CD4-positive, alpha-beta T cell treated with Interleukin-6 for 4 hours (primary cell): ENCODE data around the gene RBFOX1.

Experiments
- DNase-seq: peaks from one replicate; pipeline ENCODE4 v3.0.0-alpha.2; 2020; ENCODE audit warnings: mixed read lengths

Gene RBFOX1

GRCh38 chr16:7376227-7376626 is 43.6 kb downstream of the RBFOX1 start:
- no peak for DNase-seq

- no peak for DNase-seq
Observed at GRCh38 chr16:7377231-7377630, 44.6 kb downstream of the RBFOX1 start.

- DNase-seq: no peak
Observed at GRCh38 chr16:7378024-7378695, 45.5 kb downstream of the RBFOX1 start.

GRCh38 chr16:7380441-7380840 is 47.8 kb downstream of the RBFOX1 start:
- no peak for DNase-seq

- no peak for DNase-seq
Observed at GRCh38 chr16:7380911-7381310, 48.3 kb downstream of the RBFOX1 start.

- no peak for DNase-seq
Observed at GRCh38 chr16:7381671-7382070, 49.0 kb downstream of the RBFOX1 start.

- DNase-seq: no peak
Observed at GRCh38 chr16:7382521-7382920, 49.9 kb downstream of the RBFOX1 start.

GRCh38 chr16:7390974-7391373 is 58.3 kb downstream of the RBFOX1 start:
- no peak for DNase-seq

- no peak for DNase-seq
Observed at GRCh38 chr16:7391694-7392093, 59.0 kb downstream of the RBFOX1 start.

- DNase-seq: no peak
Observed at GRCh38 chr16:7392206-7392605, 59.6 kb downstream of the RBFOX1 start.

- DNase-seq: no peak
Observed at GRCh38 chr16:7393680-7394079, 61.0 kb downstream of the RBFOX1 start.

GRCh38 chr16:7394720-7395336 is 62.2 kb downstream of the RBFOX1 start:
- DNase-seq: no peak

- DNase-seq: no peak
Observed at GRCh38 chr16:7397901-7398300, 65.3 kb downstream of the RBFOX1 start.

GRCh38 chr16:7398536-7398935 is 65.9 kb downstream of the RBFOX1 start:
- no peak for DNase-seq

GRCh38 chr16:7399296-7399695 is 66.7 kb downstream of the RBFOX1 start:
- DNase-seq: no peak

- no peak for DNase-seq
Observed at GRCh38 chr16:7400117-7400890, 67.7 kb downstream of the RBFOX1 start.

- no peak for DNase-seq
Observed at GRCh38 chr16:7404217-7404616, 71.6 kb downstream of the RBFOX1 start.

- DNase-seq: no peak
Observed at GRCh38 chr16:7405166-7405565, 72.5 kb downstream of the RBFOX1 start.

GRCh38 chr16:7408700-7409365 is 76.2 kb downstream of the RBFOX1 start:
- no peak for DNase-seq

GRCh38 chr16:7419441-7419840 is 86.8 kb downstream of the RBFOX1 start:
- DNase-seq: no peak

- DNase-seq: no peak
Observed at GRCh38 chr16:7420079-7420478, 87.4 kb downstream of the RBFOX1 start.

- no peak for DNase-seq
Observed at GRCh38 chr16:7420843-7421242, 88.2 kb downstream of the RBFOX1 start.

GRCh38 chr16:7421578-7421977 is 88.9 kb downstream of the RBFOX1 start:
- DNase-seq: no peak
